Measurements from ENCODE around the gene CHRD. TPM values are rescaled to one million over a fixed set of nuclear protein-coding genes. Genes with fewer than 3 reads are reported as not detected.
"Not testable (repeated sequence)": the region's sequence is repeated elsewhere in the genome, so short reads cannot be mapped to it uniquely, and the experiment has no call there.

Gene CHRD
- total RNA-seq, 2 donors from 2014 or later: 7.0 to 13.4 TPM

DNA sequence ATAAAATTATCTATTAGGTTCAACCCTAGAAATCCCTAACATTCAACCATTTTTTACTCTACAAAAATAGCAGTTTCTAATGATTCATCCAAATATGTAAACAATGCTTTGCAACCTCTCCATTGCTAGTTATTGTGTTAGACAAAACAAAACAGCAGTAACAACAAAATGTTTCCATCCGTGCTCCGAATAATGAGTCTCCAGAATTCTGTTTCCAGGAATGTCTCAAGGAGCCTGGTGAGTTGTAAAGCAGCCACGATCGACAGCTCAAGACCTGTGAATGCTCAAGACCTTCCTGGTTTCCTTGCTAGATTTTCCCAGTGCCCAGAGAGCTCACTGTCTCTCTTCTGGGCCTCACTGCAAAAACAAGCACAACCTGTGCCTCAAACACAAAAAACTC is 49.9 kb downstream of the CHRD start:
- TF ChIP-seq CTCF (IDR thresholded peaks at IDR 0.05): no peak
- Histone ChIP-seq H3K36me3 (no peaks in the 10 kb centered on the region), H3K4me3 (no peak overlapping the region), H3K4me1 (no peaks in the 10 kb centered on the region), H3K27me3 (no peaks in the 10 kb centered on the region), H3K9me3 (no peaks in the 10 kb centered on the region), H3K27ac (no peak overlapping the region)
- no peak for DNase-seq (ENCODE audit: low spot score)

GRCh38 chr3:184430940-184431339 is 51.1 kb downstream of the CHRD start:
- no peaks in the 10 kb centered on the region for H3K4me1 ChIP-seq

GRCh38 chr3:184433178-184433577 is 53.3 kb downstream of the CHRD start:
- not testable (repeated sequence) for H3K27me3 ChIP-seq; H3K4me1 ChIP-seq; H3K4me3 ChIP-seq; H3K36me3 ChIP-seq; H3K9me3 ChIP-seq; DNase-seq (ENCODE audit: low spot score); H3K27ac ChIP-seq

More at GRCh38 chr3:184430940-184431339, 51.1 kb downstream of the CHRD start:
- Histone ChIP-seq H3K27me3 (no peaks in the 10 kb centered on the region), H3K4me3 (no peak overlapping the region), H3K9me3 (no peaks in the 10 kb centered on the region), H3K36me3 (no peaks in the 10 kb centered on the region), H3K27ac (no peak overlapping the region)
- DNase-seq (ENCODE audit: low spot score): no peak
- TF ChIP-seq CTCF (IDR thresholded peaks at IDR 0.05): no peak

- TF ChIP-seq CTCF (IDR thresholded peaks at IDR 0.05): no peak
- no peaks in the 10 kb centered on the region for H3K4me1 ChIP-seq
- DNase-seq (ENCODE audit: low spot score): no peak
- peaks cover 0 to 11% of the 10 kb centered on the region in 2 donors for H3K9me3 ChIP-seq
- H3K4me3 ChIP-seq: no peak overlapping the region
- H3K36me3 ChIP-seq: no peaks in the 10 kb centered on the region
- H3K27me3 ChIP-seq: no peaks in the 10 kb centered on the region
- no peak overlapping the region for H3K27ac ChIP-seq
Measured at GRCh38 chr3:184439096-184439495, 59.2 kb downstream of the CHRD start.

Other genes starting within 250 kb of the CHRD start
- 10 to 100 TPM; 19.6 to 24.3 TPM for gene EIF2B5, start 244.7 kb upstream of the CHRD start, total RNA-seq
- 10 to 100 TPM; 43.5 to 66.1 TPM for gene DVL3, start 224.7 kb upstream of the CHRD start, total RNA-seq
- gene AP2M1, start 205.2 kb upstream of the CHRD start, total RNA-seq: 100 to 1,000 TPM; 183 to 235 TPM
- 10 to 100 TPM; 42.8 to 47.9 TPM for gene ABCF3, start 193.9 kb upstream of the CHRD start, total RNA-seq
- gene VWA5B2, start 150.5 kb upstream of the CHRD start, total RNA-seq: not detected
- 10 to 100 TPM; 50.6 to 50.8 TPM for gene ALG3, start 131.1 kb upstream of the CHRD start, total RNA-seq
- 1 to 10 TPM; 2.1 TPM for gene EEF1AKMT4, start 130.4 kb upstream of the CHRD start, total RNA-seq
- gene CAMK2N2, start 118.5 kb upstream of the CHRD start, total RNA-seq: not detected
- 1 to 10 TPM in 1 of 2 donors, not detected in 1; 1.6 TPM for gene ECE2, start 104.0 kb upstream of the CHRD start, total RNA-seq
- 100 to 1,000 TPM; 213 to 259 TPM for gene PSMD2, start 80.8 kb upstream of the CHRD start, total RNA-seq
- gene EIF4G1, start 65.4 kb upstream of the CHRD start, total RNA-seq: 100 to 1,000 TPM; 270 to 276 TPM
- 10 to 100 TPM; 33.7 to 45.8 TPM for gene FAM131A, start 42.5 kb upstream of the CHRD start, total RNA-seq
- 1 to 10 TPM; 1.3 to 2.7 TPM for gene CLCN2, start 18.4 kb upstream of the CHRD start, total RNA-seq
- 10 to 100 TPM; 26.8 to 35.5 TPM for gene POLR2H, start 18.3 kb upstream of the CHRD start, total RNA-seq
- gene THPO, start 1.8 kb upstream of the CHRD start, total RNA-seq: under 1 TPM in 1 of 2 donors, not detected in 1; 0.55 TPM
- gene EPHB3, start 181.7 kb downstream of the CHRD start, total RNA-seq: 1 to 10 TPM; 2.1 to 5.1 TPM